BLaER1 treated with 17β-estradiol and CSF1 and Interleukin-3, amounts not matched to agents 10 nM and 100 nM (cell line): ENCODE results near the gene EFCAB6.

Experiments used
- H3K27ac ChIP-seq, 11 experiments: shearing (Covaris generic); formaldehyde crosslinking; 2 replicates each; pipeline ENCODE4 v1.8.1; 2022
- H3K27me3 ChIP-seq, 11 experiments: shearing (Covaris generic); formaldehyde crosslinking; 2 replicates each; pipeline ENCODE4 v1.8.1; 2022
- H3K36me3 ChIP-seq, 11 experiments: shearing (Covaris generic); formaldehyde crosslinking; 2 replicates each; pipeline ENCODE4 v1.8.1; 2022
- H3K4me1 ChIP-seq, 10 experiments: shearing (Covaris generic); formaldehyde crosslinking; 2 replicates each; pipeline ENCODE4 v1.8.1; 2022
- H3K4me2 ChIP-seq, 11 experiments: shearing (Covaris generic); formaldehyde crosslinking; 2 replicates each; pipeline ENCODE4 v1.8.1; 2022
- H3K4me3 ChIP-seq, 10 experiments: shearing (Covaris generic); formaldehyde crosslinking; 2 replicates each; pipeline ENCODE4 v1.8.1; 2022
- H3K9ac ChIP-seq, 11 experiments: shearing (Covaris generic); formaldehyde crosslinking; 2 replicates each; pipeline ENCODE4 v1.8.1; 2022
- H3K9me3 ChIP-seq, 11 experiments: shearing (Covaris generic); formaldehyde crosslinking; replicated peaks in 1 of 11; 2 replicates each; pipeline ENCODE4 v1.8.1; 2022
- H4K20me1 ChIP-seq, 11 experiments: shearing (Covaris generic); formaldehyde crosslinking; 2 replicates each; pipeline ENCODE4 v1.8.1; 2022
- Cebpa-rat ChIP-seq, 11 experiments: shearing (Covaris generic); IDR thresholded peaks; 2 replicates each; pipeline ENCODE4 v1.8.1; 2022

The EFCAB6 gene

DNA sequence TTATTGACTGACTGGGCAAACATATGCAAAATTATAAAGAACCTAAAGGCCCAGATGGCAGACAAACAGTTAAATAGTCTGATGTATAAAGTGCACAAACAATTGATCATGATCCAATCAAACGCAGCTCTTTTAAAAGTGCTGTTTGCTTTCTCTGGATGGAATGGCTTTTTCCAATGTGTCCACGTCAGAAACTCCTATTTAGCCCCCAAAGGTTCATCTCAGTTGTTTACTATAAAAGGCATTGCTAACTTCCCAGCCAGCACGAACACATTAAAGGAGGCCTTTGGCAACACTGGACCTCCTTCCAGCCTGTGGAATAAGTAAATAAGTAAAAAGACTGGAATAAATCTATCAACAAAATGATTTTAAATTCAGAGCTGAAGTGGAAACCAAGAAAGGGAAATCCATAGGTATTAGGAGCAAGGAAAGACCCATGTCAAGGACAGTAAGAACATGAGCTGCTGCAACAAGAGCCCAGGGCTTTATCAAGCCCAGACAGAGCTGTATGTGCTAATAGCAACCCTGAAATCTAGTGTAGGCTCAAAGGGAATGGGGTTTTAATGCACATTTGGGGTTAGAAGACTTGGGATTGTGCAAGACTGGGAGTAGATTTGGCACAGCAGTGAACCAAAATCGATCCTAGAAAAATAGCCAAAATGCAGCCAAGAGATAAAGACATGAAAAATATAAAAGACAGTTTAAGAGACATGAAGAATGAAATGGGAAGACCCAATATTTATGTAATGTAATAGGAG lies 105.4 kb downstream of the EFCAB6 start:
- no peak overlapping the region for H3K27ac ChIP-seq
- H4K20me1 ChIP-seq = no peaks in the 10 kb centered on the region
- no peaks in the 10 kb centered on the region for H3K4me1 ChIP-seq
- peaks cover 26 to 35% (median 31%) of the 10 kb centered on the region in 11 experiments for H3K9me3 ChIP-seq
- no peak overlapping the region for H3K9ac ChIP-seq
- H3K4me3 ChIP-seq = no peak overlapping the region
- no peaks in the 10 kb centered on the region for H3K27me3 ChIP-seq
- TF ChIP-seq Cebpa-rat (IDR thresholded peaks at IDR 0.05) = no peak
- H3K4me2 ChIP-seq = no peak overlapping the region
- H3K36me3 ChIP-seq = peaks cover 0 to 6% (median 0%) of the 10 kb centered on the region in 11 experiments; a peak in 1 of 22 replicates

DNA sequence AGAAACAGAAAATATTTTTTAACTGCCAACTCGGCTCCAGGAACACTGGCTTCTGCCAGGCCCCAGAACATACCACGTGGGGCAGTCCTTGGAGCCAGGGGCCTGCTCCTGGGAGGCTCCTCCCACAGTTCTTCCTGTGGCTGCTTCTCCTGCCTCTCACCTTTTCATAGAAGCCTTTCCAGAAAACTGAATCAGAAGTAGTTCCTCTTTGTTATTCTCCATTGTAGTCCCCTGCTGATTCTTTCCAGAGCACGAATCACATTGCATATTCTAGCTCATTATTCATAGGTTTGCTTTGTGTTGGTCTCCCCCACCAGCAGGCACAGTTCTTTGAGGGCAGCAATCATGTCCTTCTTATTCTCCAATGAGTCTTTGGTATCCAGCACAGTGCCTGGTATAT lies 106.0 kb downstream of the EFCAB6 start:
- Histone ChIP-seq H3K9me3 (peaks cover 26 to 35% (median 31%) of the 10 kb centered on the region in 11 experiments), H3K27ac (no peak overlapping the region), H3K36me3 (peaks cover 0 to 6% (median 0%) of the 10 kb centered on the region in 11 experiments; a peak in 1 of 22 replicates), H3K4me1 (no peaks in the 10 kb centered on the region), H3K27me3 (no peaks in the 10 kb centered on the region), H3K4me3 (no peak overlapping the region), H3K4me2 (no peak overlapping the region), H3K9ac (no peak overlapping the region), H4K20me1 (no peaks in the 10 kb centered on the region)
- no peak for TF ChIP-seq Cebpa-rat (IDR thresholded peaks at IDR 0.05)

DNA sequence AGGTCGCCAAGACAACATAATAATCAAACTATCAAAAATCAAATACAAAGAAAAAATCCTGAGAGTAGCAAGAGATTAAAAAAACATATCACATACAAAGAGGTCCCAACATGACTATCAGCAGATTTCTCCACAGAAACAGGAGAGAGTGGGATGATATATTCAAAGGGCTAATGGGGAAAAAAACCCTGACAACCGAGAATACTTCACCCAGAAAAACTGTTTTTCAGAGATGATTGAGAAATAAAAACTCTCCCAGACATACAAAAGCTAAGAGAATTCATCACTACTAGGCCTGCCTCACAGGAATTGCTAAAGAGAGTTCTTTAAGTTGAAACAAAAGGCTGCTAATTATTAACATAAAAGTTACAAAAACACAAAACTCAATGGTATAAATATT lies 108.1 kb downstream of the EFCAB6 start:
- Histone ChIP-seq H4K20me1 (no peaks in the 10 kb centered on the region), H3K27me3 (no peaks in the 10 kb centered on the region), H3K9ac (no peak overlapping the region), H3K9me3 (peaks cover 26 to 35% (median 31%) of the 10 kb centered on the region in 11 experiments), H3K4me3 (no peak overlapping the region), H3K27ac (no peak overlapping the region), H3K4me2 (no peak overlapping the region), H3K4me1 (no peaks in the 10 kb centered on the region), H3K36me3 (peaks cover 0 to 6% (median 0%) of the 10 kb centered on the region in 11 experiments; a peak in 1 of 22 replicates)
- no peak for TF ChIP-seq Cebpa-rat (IDR thresholded peaks at IDR 0.05)

DNA sequence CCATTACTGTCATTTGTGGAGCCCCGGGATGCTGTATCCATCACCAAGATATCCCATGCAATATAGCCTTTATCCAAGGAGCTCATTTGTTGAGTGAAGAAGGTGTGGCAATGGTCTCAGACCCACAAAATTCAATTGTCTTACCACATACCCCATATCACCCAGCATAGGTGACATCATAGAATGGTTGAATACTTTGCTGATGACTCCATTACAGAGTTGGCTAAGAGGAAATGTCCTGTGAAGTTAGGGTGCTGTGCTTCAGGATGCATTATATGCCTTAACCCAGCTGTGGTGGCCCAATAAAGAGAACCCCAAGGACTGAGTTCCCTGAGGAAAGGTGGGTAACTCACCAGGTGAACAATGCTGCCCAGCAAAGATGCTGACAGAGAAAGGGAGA lies 113.7 kb downstream of the EFCAB6 start:
- no peak overlapping the region for H3K27ac ChIP-seq
- no peak for TF ChIP-seq Cebpa-rat (IDR thresholded peaks at IDR 0.05)
- peaks cover 0 to 5% (median 0%) of the 10 kb centered on the region in 10 experiments; a peak in 1 of 20 replicates for H3K4me1 ChIP-seq

DNA sequence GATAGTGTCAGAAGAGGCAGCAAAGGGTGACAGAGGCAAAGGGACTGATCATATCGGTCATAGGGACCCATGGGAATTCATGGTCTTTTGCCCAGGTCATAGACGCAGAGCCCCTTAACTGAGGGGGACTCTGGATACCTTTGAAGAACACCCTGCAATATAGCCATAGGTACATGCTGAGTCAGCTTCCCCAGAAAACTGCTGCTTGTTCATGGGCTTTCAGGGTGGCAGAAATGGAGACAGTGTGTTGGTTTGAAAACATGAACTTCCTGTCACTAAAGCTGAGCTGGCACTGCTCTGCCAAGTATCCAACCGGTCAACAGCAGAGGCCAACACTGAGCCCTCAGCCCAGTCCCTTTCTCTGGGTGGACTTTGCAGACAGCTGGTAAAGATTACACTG lies 114.2 kb downstream of the EFCAB6 start:
- H3K4me3 ChIP-seq = no peak overlapping the region
- H3K4me2 ChIP-seq = peak overlapping the region in 1 of 11 experiments; percentile 45; a peak in 1 of 22 replicates
- peaks cover 6 to 10% (median 8%) of the 10 kb centered on the region in 11 experiments for H3K9me3 ChIP-seq
- H3K27me3 ChIP-seq = no peaks in the 10 kb centered on the region
- H4K20me1 ChIP-seq = no peaks in the 10 kb centered on the region
- no peak for TF ChIP-seq Cebpa-rat (IDR thresholded peaks at IDR 0.05)
- no peak overlapping the region for H3K9ac ChIP-seq
- H3K27ac ChIP-seq = no peak overlapping the region
- no peaks in the 10 kb centered on the region for H3K36me3 ChIP-seq
- peaks cover 0 to 5% (median 0%) of the 10 kb centered on the region in 10 experiments; a peak in 1 of 20 replicates for H3K4me1 ChIP-seq

More for the DNA sequence above, 113.7 kb downstream of the EFCAB6 start:
- no peak overlapping the region for H3K4me2 ChIP-seq
- no peaks in the 10 kb centered on the region for H3K36me3 ChIP-seq
- no peak overlapping the region for H3K9ac ChIP-seq
- H3K27me3 ChIP-seq = no peaks in the 10 kb centered on the region
- no peak overlapping the region for H3K4me3 ChIP-seq
- H3K9me3 ChIP-seq = peaks cover 11 to 15% (median 13%) of the 10 kb centered on the region in 11 experiments
- H4K20me1 ChIP-seq = no peaks in the 10 kb centered on the region

DNA sequence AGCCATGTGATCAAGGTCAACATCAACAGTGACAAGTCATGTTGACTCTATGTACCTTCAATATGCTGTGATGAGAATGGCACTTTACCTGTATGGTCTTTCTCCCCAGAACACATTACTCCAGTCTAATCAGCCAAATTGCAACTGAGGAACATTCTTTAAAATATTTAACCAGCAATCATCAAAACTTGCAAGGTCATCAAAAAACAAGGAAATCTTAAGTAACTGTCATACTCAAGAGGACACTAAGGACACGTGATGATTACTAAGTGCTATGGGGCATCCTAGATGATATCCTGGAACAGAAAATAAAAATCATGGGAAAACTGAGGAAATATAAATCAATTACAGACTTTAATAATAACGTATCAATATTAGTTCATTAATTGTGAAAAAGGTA lies 118.9 kb downstream of the EFCAB6 start:
- Histone ChIP-seq H3K4me2 (no peak overlapping the region), H3K27ac (no peak overlapping the region), H3K9ac (no peak overlapping the region), H4K20me1 (no peaks in the 10 kb centered on the region), H3K9me3 (no peaks in the 10 kb centered on the region), H3K4me3 (no peak overlapping the region), H3K36me3 (no peaks in the 10 kb centered on the region), H3K4me1 (peaks cover 0 to 5% (median 0%) of the 10 kb centered on the region in 10 experiments; a peak in 1 of 20 replicates), H3K27me3 (no peaks in the 10 kb centered on the region)
- no peak for TF ChIP-seq Cebpa-rat (IDR thresholded peaks at IDR 0.05)

DNA sequence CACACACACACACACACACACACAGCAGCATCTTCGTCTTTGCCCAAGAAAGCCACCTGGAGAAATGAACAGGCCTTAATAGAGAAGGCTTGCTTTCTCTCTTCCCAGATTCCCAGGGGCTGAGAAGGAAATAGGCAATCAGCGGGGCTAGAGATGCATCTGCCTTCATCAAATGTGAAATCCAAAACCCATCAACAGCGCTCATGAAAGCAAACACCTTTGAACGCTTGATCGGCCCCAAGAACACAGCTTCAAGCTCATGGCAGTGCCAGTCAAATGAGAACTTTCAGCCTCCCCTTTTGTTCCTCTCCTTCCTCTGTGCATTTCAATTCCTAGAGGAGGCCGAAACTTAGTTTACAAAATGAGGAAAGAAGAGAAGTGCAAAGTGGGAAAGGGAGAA lies 122.7 kb downstream of the EFCAB6 start:
- H3K4me3 ChIP-seq = no peak overlapping the region
- no peaks in the 10 kb centered on the region for H3K36me3 ChIP-seq
- no peaks in the 10 kb centered on the region for H3K9me3 ChIP-seq
- H3K4me1 ChIP-seq = no peaks in the 10 kb centered on the region
- H3K27me3 ChIP-seq = no peaks in the 10 kb centered on the region
- H3K27ac ChIP-seq = no peak overlapping the region
- no peaks in the 10 kb centered on the region for H4K20me1 ChIP-seq
- TF ChIP-seq Cebpa-rat (IDR thresholded peaks at IDR 0.05) = no peak
- no peak overlapping the region for H3K9ac ChIP-seq
- H3K4me2 ChIP-seq = no peak overlapping the region

DNA sequence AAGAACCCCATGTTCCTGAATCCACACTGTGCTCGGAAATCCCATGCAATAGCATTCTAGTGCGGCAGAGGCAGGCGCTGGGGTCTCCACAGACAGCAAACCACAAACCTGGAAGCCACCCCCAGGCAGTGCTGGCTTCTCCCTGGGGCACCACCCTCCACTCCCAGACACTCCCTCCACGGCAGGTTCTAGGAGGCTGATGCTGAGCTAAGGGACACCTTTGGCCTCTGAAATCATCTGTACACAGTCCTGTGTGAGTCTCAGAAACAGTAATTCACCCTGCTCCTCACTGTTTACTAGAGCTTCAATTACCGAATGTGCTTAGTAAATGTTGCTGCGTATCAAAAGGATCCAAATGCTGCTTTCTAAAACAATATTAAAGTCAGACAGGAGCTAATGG lies 129.3 kb downstream of the EFCAB6 start:
- H3K9me3 ChIP-seq = peaks cover 0 to 9% (median 4%) of the 10 kb centered on the region in 11 experiments; a peak in 7 of 22 replicates
- no peaks in the 10 kb centered on the region for H3K27me3 ChIP-seq
- H3K4me2 ChIP-seq = no peak overlapping the region
- H3K4me1 ChIP-seq = no peaks in the 10 kb centered on the region
- H3K9ac ChIP-seq = no peak overlapping the region
- TF ChIP-seq Cebpa-rat (IDR thresholded peaks at IDR 0.05) = no peak
- no peaks in the 10 kb centered on the region for H4K20me1 ChIP-seq
- no peak overlapping the region for H3K27ac ChIP-seq
- no peak overlapping the region for H3K4me3 ChIP-seq
- H3K36me3 ChIP-seq = no peaks in the 10 kb centered on the region

DNA sequence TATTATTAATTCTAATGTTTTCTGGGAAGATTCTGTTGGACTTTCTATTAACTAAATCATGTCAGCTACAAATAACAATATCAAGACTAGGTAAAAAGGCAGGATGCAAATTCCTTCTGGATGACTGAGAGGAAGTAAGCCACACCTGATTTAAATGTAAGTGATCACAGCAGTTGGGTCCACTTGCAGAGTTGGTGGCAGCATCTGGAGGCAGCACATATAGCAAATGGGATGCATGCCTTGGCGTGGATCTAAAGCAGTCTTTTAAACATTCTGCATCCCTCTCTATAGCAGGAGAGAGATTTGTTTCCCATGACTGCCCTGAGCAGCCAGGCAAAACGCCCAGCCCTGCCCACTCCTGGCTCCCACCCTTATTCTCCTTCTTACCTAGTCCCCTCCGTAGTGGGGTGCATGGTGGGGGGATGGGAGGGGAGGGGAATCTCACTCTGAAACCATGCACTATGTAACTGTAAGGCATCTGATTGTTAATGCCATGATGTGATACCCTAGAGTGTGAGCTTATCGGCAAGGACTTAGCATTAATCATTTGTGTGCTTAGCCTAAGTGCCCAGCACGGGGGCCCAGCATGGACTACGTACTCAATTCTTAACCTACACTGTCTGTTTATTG lies 130.3 kb downstream of the EFCAB6 start:
- Histone ChIP-seq H3K9ac (no peak overlapping the region), H4K20me1 (no peaks in the 10 kb centered on the region), H3K27ac (no peak overlapping the region)

More for the DNA sequence above, 130.3 kb downstream of the EFCAB6 start:
- no peak for TF ChIP-seq Cebpa-rat (IDR thresholded peaks at IDR 0.05)
- peaks cover 0 to 9% (median 4%) of the 10 kb centered on the region in 11 experiments; a peak in 7 of 22 replicates for H3K9me3 ChIP-seq
- no peak overlapping the region for H3K4me2 ChIP-seq
- no peak overlapping the region for H3K4me3 ChIP-seq
- H3K27me3 ChIP-seq = no peaks in the 10 kb centered on the region
- no peaks in the 10 kb centered on the region for H3K36me3 ChIP-seq
- H3K4me1 ChIP-seq = no peaks in the 10 kb centered on the region
